NOMO-1 treated with DMSO at 0.1 percent for 48 hours (cell line): ENCODE data around the gene GPRC5B.

Source experiments
- DNase-seq: peaks from one replicate; lab custom pipeline; 2025; ENCODE audit not compliant: unreplicated experiment; lab: John Stamatoyannopoulos, UW

Gene GPRC5B

DNA sequence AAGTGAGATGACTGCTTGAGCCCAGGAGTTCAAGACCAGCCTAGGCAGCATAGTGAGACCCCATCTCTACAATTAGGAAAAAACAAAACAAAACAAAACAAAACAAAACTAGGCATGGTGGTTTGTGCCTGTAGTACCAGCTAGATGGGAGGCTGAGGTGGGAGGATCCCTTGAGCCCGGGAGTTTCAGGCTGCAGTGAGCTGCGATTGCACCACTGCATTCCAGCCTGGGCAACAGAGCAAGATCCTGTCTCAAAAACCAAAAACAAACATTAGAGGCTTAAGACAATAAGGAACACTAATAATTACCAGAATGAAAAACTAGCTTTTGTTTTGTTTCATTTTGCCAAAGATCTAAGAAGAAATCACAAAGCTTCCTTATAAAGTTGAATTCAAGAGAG, 69.2 kb downstream of the GPRC5B start:
- no peak for DNase-seq

DNA sequence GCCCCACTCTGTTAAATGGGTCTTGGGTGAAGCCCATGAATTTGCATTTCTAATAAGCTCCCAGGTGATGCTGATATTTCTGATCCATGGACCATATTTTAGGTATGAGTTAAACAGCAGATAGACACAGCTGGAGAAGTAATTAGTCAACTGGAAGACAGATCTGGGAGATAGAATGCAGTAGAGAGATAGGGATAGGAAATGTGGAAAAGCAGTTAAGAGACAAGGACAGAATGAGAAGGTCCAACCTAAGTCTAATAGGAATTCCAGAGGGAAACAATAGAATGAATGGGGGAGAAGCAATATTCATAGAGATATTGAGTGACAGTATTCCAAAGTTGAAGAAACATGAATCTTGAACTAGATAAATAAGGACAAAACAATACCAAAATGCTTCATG, 71.7 kb downstream of the GPRC5B start:
- DNase-seq = no peak

DNA sequence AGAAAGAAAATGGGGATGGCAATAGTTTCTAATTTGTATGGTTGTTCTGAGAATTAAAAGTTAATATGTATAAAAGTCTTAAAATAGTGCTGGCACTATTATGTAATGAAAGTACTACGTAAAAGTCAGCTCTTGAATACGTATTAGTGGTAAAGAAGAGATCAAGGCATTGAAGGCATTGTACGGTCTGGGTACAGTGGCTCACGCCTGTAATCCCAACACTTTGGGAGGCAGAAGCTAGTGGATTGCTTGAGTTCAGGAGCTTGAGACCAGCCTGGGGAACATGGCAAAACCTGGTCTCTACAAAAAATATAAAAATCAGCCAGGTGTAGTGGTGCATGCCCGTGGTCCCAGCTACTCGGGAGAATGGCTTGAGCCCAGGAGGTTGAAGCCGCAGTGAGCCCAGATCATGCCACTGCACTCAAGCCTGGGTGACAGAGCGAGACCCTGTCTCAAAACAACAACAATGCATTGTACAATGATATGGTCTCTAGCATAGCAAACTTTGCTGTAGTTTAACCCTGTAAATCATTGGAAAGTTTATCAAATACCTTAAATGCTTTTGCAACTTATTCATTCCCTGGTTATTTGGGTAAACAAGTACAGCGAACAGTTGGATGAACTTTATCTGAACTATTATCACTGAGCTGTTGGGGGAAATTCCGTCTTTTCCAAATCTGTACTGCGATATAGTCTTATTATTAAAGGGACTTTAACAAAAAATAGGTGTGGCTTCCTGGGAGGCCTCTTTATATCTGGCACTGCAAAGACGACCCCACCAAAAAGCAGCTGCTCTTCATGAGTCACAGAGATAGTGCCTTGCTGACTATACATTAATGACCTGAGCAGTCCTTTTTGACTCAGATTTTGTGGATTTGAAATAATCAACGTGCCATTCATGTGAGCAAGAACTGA, 73.6 kb downstream of the GPRC5B start:
- DNase-seq = no peak

DNA sequence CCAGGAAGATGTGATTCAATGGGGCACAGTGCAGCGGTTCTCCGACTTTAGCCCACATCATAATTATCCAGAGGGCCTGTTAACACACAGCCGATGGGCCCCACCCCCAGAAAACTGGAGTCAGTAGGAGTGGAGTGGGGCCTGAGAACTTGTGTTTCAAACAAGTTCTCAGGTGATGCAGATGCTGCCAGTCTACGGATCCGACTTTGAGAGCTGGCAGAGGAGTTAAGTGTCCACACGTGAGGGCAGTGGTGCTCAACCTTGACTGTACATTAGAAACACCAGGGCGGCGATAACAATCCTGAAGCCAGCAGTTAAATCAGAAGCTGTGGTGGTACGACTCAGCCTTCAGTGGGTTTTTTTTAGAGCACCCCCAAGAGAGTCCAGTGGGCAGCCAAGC, 75.0 kb downstream of the GPRC5B start:
- no peak for DNase-seq

DNA sequence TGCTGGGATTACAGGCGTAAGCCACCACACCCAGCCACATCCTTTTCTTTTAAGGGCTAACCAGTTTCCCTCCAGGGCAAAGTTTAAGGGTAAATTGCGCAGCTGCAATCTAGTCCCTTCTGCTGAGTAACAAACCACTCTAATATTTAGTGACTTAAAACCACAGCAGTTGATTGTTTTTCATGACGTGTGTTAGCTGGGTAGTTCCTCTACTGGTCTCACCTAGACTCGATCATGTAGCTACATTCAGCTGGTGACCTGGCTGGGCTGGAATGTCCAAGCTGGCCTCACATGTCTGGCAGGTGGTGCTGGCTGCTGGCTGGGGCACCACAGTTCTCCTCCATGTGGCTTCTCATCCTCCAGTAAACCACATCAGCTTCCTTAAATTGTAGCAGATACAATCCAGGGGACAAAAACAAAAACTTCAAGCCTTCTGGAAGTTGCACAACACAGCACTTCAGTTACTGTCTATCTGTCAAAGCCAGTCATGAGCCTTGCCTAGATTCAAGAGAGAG, 75.5 kb downstream of the GPRC5B start:
- DNase-seq = peak; percentile 82

DNA sequence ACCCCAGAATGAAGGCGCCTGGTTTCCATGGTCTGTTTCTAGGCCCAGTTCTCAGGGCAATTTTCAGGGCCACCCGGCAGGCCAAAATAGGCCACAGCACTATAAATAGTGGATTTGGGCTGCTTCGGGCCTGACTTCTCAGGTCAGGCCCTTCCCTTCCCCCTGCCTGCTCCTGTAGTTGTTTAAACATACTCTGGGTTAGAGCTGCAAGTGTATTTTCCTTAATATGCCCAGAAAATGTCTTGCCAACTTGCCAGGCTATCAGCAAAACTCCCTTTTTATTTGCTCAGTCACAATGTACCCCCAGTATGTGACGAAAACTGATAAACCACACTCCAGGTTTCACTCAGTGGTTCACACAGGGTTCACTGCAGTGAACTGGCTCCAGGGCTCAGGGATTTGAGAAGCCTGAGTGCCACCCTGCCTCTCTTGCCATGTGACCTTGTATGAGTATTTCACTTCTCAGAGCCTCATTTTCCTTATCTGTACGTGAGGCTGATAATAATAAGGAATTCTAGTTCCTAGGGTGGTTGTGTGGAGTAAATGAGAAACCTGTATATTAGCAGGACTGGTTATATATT, 76.5 kb downstream of the GPRC5B start:
- DNase-seq = no peak
